Uterus (tissue), 2 donors: Measurements from ENCODE around the gene ANAPC16.

Experiments
- POLR2A ChIP-seq, 2 donors: fragments of 450-650 bp; IDR thresholded peaks; one replicate each; pipeline ENCODE4 v1.6.1; 2016; ENCODE audit warnings: antibody characterized with exemption in 2 of 2, mild to moderate bottlenecking in 1 of 2, moderate library complexity in 1 of 2
- TF ChIP-seq, protein P1 (sequence below), 4 experiments: fragments of 200-600 bp in 2 of 4; fragments of 450-650 bp in 2 of 4; sonication (generic) in 2 of 4; IDR thresholded peaks; one replicate each; pipeline ENCODE4 v1.5.1; 2016 to 2019; ENCODE audit warnings: antibody characterized with exemption in 4 of 4, mild to moderate bottlenecking in 2 of 4, moderate library complexity in 1 of 4

DNA sequence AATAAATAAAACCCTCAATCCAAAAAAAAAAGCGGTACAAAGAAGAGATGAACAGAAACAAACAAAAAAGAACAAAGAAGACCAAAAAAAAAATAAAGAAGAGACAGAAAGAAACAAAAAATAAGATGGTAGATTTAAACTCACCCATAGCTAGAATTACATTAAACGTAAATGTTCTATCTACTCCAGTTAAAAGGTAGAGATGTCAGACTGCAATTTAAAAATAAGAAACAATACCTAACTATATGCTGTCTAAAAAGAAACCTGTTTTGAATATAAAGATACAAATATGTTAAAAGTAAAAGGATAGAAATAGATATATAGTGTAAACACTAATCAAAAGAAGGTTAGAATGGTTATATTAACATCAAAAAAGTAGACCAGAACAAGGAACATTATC, 31.7 kb upstream of the ANAPC16 start:
- TF ChIP-seq POLR2A (IDR thresholded peaks at IDR 0.05): no peak
- TF ChIP-seq, protein P1, sequence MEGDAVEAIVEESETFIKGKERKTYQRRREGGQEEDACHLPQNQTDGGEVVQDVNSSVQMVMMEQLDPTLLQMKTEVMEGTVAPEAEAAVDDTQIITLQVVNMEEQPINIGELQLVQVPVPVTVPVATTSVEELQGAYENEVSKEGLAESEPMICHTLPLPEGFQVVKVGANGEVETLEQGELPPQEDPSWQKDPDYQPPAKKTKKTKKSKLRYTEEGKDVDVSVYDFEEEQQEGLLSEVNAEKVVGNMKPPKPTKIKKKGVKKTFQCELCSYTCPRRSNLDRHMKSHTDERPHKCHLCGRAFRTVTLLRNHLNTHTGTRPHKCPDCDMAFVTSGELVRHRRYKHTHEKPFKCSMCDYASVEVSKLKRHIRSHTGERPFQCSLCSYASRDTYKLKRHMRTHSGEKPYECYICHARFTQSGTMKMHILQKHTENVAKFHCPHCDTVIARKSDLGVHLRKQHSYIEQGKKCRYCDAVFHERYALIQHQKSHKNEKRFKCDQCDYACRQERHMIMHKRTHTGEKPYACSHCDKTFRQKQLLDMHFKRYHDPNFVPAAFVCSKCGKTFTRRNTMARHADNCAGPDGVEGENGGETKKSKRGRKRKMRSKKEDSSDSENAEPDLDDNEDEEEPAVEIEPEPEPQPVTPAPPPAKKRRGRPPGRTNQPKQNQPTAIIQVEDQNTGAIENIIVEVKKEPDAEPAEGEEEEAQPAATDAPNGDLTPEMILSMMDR (IDR thresholded peaks at IDR 0.05): no peak
